Memory B cell (primary cell): ENCODE data around the gene GOLIM4.
"Not testable (repeated sequence)": the region's sequence is repeated elsewhere in the genome, so short reads cannot be mapped to it uniquely, and the experiment has no call there.

Experiments used
- ATAC-seq: fragments of 150-1000 bp; cut with Tn5 transposase; 2 replicates; pipeline ENCODE4 v1.10.0; 2021; ENCODE audit warnings: low read depth, mild to moderate bottlenecking, moderate library complexity
- DNase-seq, 2 donors: peaks; one replicate each; pipeline ENCODE4 v3.0.0; 2022; ENCODE audit warnings: low spot score in 2 of 2
- H3K27ac Mint-ChIP-seq: one replicate; pipeline ENCODE4 v1.8.0; 2022; ENCODE audit warnings: mild to moderate bottlenecking, moderate library complexity, mixed read lengths
- H3K27me3 Mint-ChIP-seq: one replicate; pipeline ENCODE4 v1.8.0; 2022; ENCODE audit warnings: mixed read lengths
- H3K36me3 Mint-ChIP-seq: one replicate; pipeline ENCODE4 v1.8.0; 2022; ENCODE audit warnings: mild to moderate bottlenecking, mixed read lengths
- H3K4me1 Mint-ChIP-seq: one replicate; pipeline ENCODE4 v1.8.0; 2022; ENCODE audit warnings: mixed read lengths
- H3K4me3 Mint-ChIP-seq: one replicate; pipeline ENCODE4 v1.8.0; 2022; ENCODE audit warnings: mild to moderate bottlenecking, moderate library complexity, mixed read lengths
- H3K9me3 Mint-ChIP-seq: one replicate; pipeline ENCODE4 v1.8.0; 2022; ENCODE audit warnings: mixed read lengths

The GOLIM4 gene

DNA sequence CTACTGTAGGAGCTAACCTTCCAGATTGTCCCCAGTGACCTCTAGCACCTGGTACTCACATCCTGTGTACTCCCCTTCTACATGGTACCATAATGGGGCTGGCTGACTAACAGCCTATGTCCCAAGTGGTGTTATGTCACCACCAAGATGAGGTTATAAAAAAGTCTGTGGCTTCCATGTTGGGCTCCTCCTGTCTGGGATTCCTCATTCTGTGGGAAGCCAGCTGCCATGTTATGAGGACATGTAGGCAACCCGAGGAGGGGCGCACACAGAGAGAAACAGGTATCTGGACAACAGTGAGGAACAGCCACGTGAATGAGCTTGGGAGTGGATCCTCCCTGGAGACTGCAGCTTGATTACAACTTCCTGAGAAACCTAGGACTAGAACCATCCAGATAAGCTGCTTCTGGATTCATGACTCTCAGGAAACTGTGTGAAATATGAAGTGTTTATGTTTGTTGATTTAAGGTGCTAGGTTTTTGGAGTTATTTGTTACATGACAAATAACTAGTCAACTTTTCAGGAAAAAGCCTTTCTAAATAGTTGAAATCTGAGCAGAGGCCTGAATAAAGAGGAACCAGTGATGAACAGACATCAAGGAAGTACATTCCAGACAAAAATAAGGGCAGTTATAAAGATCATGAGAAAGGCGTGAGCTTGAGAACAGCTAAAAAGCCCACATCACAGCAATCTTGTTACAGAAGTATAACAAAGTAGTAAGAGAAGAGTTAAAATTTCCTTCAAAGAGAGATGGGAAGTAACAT, 21.7 kb downstream of the GOLIM4 start:
- no peak for ATAC-seq
- DNase-seq = no peak
- Mint-ChIP-seq H3K9me3 (no peaks in the 10 kb centered on the region), H3K4me3 (no peak overlapping the region), H3K4me1 (no peaks in the 10 kb centered on the region), H3K27ac (no peak overlapping the region), H3K27me3 (no peaks in the 10 kb centered on the region), H3K36me3 (no peaks in the 10 kb centered on the region)

DNA sequence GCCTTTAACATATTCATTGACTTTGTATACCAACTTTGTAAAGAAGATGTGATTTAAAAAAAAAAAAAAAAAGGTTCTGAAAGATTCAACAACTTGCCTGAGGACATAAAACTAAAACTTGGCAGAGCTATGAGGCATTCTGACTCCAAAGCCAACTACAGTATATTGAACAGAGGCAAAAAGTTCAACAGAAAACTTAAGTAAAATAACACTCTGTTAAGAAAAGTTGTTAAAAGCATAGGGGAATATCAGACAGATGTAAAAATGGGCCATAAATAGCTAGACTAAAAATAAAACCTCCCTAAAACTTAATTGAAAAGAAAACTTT, 23.4 kb downstream of the GOLIM4 start:
- Mint-ChIP-seq H3K27me3 (no peaks in the 10 kb centered on the region), H3K27ac (no peak overlapping the region), H3K9me3 (no peaks in the 10 kb centered on the region), H3K4me1 (no peaks in the 10 kb centered on the region), H3K36me3 (no peaks in the 10 kb centered on the region), H3K4me3 (no peak overlapping the region)
- ATAC-seq (no peak), DNase-seq (no peak)

DNA sequence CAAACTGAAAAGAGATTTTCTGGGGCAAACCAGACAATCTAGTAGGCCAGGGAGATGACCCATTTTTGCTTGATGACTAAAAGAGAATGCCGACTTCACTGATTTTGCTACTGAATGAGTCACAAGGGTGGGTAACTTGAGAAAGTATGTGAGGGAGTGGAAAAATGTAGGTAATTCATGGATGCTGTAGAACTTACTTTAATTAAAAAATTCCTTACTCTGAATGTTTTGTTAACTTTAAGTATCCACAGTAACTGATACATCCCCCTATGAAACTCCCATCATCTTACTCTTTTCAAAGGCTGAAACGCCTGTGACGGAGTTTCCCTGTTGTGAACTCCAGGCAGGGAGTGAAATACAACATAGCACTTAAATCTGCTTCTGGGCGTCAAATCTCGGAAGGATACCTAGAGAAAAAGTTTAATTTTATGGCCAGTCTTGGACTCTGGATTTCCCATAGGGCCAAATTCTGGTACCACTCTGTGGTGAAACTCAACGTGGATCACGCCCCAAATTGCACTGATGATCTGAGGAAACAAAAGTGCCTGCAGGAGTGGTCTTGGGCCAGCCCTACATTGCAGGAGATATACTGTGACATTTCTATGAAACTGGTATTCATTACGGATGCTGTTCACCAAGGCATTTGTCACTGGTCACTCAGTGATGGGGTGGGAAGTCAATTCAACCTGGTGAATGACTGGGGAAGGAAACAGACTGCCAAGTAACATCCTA, 24.0 kb downstream of the GOLIM4 start:
- peaks cover 2% of the 10 kb centered on the region for H3K4me1 Mint-ChIP-seq
- H3K4me3 Mint-ChIP-seq = no peak overlapping the region
- H3K27me3 Mint-ChIP-seq = no peaks in the 10 kb centered on the region
- DNase-seq (no peak), ATAC-seq (no peak)
- no peaks in the 10 kb centered on the region for H3K9me3 Mint-ChIP-seq
- H3K36me3 Mint-ChIP-seq = no peaks in the 10 kb centered on the region
- no peak overlapping the region for H3K27ac Mint-ChIP-seq

DNA sequence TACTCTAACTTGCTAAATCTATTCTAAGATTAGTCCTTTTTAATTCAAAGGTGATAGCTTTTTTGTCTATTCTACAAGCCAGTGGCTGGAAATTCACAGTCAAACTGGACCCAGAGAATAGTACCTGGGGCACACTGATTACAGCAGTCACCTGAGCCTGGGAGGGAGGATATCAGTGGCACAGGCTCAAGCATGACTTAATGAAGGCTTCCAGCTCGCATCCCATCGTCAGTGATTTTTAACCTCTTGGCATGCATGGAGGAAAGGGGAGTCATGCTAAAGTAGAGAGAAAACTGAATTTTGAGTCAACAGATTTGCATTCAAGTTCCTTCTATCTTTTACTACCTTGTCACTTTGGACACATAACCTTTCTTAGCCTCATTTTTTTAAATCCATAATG, 24.8 kb downstream of the GOLIM4 start:
- H3K9me3 Mint-ChIP-seq = no peaks in the 10 kb centered on the region
- DNase-seq (no peak), ATAC-seq (no peak)
- H3K4me3 Mint-ChIP-seq = no peak overlapping the region
- H3K36me3 Mint-ChIP-seq = no peaks in the 10 kb centered on the region
- peaks cover 4% of the 10 kb centered on the region for H3K4me1 Mint-ChIP-seq
- H3K27ac Mint-ChIP-seq = no peak overlapping the region
- no peaks in the 10 kb centered on the region for H3K27me3 Mint-ChIP-seq

DNA sequence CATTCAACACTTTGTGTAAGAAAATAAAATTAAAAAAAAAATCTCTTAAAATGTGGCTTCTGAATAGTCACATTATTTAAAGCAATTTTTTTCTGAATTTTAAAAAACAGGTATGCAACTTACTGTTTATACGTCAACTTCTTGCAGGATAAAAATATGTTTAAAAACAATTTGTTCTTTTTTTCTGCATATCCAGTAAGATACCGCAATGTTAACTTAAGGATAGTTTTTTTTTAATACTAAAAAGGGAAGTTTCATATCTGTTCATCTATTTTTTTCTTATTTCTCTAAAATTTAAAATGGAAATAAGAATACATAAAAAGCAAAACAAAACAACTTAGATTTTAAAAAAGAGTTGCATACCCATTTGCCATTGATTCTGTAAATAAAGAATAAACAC, 27.4 kb downstream of the GOLIM4 start:
- Mint-ChIP-seq H3K27me3 (no peaks in the 10 kb centered on the region), H3K9me3 (no peaks in the 10 kb centered on the region), H3K4me1 (peaks cover 6% of the 10 kb centered on the region), H3K4me3 (no peak overlapping the region), H3K36me3 (no peaks in the 10 kb centered on the region), H3K27ac (no peak overlapping the region)
- no peak for ATAC-seq
- DNase-seq = no peak

DNA sequence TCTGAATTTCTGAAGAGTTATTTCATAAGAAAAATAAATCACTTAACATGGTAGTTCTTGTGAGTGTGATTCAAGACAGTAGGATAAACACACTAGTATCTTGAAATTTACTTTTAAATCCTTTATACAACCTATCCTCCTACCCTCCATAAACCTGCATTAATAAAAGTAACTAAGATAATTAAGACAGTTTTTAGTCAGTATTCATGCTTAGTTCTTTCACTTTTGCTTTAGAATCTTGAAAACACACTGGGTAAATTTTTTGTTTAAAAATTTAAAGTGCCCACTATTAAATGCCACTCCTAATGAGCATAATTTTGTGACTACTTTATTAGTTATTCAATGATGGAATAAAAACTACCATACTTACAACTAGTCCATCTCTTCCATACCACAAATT, 28.8 kb downstream of the GOLIM4 start:
- Mint-ChIP-seq H3K9me3 (no peaks in the 10 kb centered on the region), H3K4me1 (peaks cover 10% of the 10 kb centered on the region), H3K36me3 (no peaks in the 10 kb centered on the region), H3K4me3 (no peak overlapping the region), H3K27ac (no peak overlapping the region), H3K27me3 (no peaks in the 10 kb centered on the region)
- DNase-seq (no peak), ATAC-seq (no peak)

DNA sequence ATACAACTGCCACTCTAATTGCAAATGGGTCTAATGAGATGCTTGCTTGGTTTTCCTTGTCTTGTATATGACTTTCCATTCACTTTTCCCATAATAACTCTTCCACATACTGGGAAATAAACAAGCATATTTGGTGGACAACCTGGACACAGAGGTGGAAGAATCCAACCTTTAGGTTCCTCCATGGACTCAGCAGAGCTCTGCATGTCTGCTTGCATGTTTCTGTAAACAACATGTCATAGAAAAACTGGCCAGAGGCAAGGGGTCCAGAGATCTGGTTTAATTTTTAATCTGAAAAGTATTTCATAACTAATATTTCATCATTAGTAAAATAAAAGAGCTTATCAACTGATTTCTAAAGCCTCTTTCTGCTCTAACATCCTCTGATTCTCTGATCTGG, 30.2 kb downstream of the GOLIM4 start:
- H3K27ac Mint-ChIP-seq = no peak overlapping the region
- H3K27me3 Mint-ChIP-seq = no peaks in the 10 kb centered on the region
- no peaks in the 10 kb centered on the region for H3K36me3 Mint-ChIP-seq
- DNase-seq = no peak
- H3K4me3 Mint-ChIP-seq = no peak overlapping the region
- peaks cover 16% of the 10 kb centered on the region for H3K4me1 Mint-ChIP-seq
- no peak for ATAC-seq
- no peaks in the 10 kb centered on the region for H3K9me3 Mint-ChIP-seq

DNA sequence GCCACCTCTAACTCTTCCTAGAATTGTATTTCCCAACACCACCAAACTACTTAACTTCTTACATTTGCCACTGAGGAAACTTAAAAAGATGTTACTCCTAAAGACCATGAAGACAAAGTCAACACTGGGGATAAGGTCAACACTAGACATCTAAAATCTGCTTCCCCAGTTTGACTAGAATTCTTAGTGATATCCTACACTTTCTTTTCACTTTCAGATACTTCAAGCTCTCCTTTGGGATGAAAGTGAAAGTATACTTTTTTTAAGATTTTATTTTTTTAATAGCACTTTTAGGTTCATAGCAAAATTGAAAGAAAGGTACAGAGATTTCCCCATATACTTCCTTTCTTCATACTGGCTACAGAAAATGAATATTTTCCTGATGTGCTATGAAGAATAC, 32.6 kb downstream of the GOLIM4 start:
- ATAC-seq (no peak), DNase-seq (no peak)
- Mint-ChIP-seq H3K4me3 (no peak overlapping the region), H3K9me3 (no peaks in the 10 kb centered on the region), H3K27me3 (no peaks in the 10 kb centered on the region), H3K27ac (no peak overlapping the region), H3K36me3 (peaks cover 6% of the 10 kb centered on the region), H3K4me1 (peaks cover 20% of the 10 kb centered on the region)

DNA sequence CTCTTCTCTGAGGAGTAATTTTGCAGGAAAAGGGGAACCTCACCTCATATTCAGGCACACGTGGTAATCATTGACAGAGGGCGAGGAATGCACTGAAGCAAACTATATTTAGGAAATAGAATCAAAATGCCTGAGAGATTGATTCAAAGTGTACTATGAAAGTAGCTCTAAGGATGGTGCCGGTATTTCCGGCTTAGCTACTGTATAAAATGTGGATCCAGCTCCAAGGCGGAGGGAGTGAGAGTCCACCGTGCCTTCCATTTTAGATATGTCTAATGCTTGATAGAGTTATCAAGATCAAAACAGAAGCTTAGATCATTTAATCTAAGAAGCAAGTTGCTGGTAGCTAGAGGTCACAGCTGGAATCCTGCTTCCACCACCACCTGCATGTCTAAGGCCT, 33.0 kb downstream of the GOLIM4 start:
- Mint-ChIP-seq H3K4me1 (peaks cover 20% of the 10 kb centered on the region), H3K4me3 (no peak overlapping the region), H3K9me3 (no peaks in the 10 kb centered on the region), H3K36me3 (peaks cover 6% of the 10 kb centered on the region), H3K27ac (no peak overlapping the region), H3K27me3 (no peaks in the 10 kb centered on the region)
- ATAC-seq (no peak), DNase-seq (no peak)

DNA sequence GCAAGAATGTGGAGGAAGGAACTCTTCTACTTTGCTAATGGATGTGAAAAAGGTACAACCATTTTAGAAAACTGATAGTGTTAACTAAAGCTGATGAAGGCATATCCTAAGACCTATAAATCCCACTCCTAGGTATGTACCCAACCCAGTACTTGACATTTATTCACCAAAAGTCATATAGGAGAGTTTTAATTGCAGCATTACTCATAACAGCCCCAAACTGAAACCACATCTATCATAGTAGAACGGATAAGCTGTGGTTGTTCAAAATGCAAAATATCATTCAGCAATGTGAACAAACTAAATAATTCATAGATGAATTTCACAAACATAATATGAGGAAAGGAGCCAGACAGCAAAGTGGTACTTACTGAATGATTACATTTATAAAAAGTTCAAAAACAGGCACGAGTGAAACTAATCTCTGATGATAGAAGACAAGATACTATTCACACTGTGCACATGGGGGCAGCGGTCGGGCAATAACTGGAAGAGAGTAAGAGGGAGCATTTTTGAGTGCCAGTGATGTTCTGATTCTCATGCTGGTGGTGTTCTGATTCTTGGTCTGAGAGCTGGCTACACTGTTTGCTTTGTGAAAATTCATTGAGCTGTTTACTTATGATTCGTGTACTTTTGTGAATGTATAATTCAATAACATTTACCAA, 34.3 kb downstream of the GOLIM4 start:
- H3K36me3 Mint-ChIP-seq = peaks cover 8% of the 10 kb centered on the region
- H3K27ac Mint-ChIP-seq = no peak overlapping the region
- H3K4me3 Mint-ChIP-seq = peak overlapping the region; percentile 31
- no peaks in the 10 kb centered on the region for H3K27me3 Mint-ChIP-seq
- no peaks in the 10 kb centered on the region for H3K9me3 Mint-ChIP-seq
- DNase-seq = no peak
- H3K4me1 Mint-ChIP-seq = peaks cover 17% of the 10 kb centered on the region
- no peak for ATAC-seq

DNA sequence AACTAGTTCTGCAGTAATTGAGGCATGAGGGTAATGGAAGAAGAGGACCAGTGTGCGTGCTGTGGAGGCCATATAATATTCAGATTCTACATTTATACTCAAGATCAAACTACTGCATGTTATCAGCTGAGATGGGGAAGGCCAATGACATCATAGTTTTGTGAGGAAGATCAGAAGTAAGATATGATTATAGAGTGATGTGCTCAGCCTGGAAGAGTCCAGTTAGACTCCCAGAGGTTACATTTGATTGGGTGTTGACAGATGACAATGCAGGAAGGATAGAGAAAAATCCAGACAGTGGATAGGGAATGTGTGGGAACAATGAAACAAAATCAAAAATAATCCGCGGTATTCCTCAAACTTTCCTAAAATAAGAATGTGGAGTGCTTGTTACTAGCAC, 35.4 kb downstream of the GOLIM4 start:
- ATAC-seq (no peak), DNase-seq (no peak)
- Mint-ChIP-seq H3K4me3 (no peak overlapping the region), H3K9me3 (no peaks in the 10 kb centered on the region), H3K4me1 (peaks cover 14% of the 10 kb centered on the region), H3K27ac (no peak overlapping the region), H3K36me3 (peaks cover 8% of the 10 kb centered on the region), H3K27me3 (no peaks in the 10 kb centered on the region)

DNA sequence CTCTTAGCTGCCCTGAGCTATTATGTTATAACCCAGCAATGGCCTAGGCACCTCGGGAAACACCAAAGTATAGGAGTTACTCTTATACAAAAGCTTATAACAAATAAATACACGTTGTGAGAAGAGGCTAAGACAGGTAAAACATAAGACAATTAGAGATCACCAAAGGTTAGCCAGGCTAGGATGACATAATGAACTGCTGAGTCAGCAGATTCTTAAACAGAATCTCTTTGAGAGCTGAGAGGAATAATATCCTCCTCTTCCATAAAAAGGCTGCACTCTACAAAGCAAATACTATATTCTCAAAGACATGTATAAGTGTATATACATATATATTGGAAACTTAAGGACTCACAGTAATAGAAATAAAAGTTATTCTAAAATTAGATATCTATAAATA, 37.2 kb downstream of the GOLIM4 start:
- H3K27me3 Mint-ChIP-seq = no peaks in the 10 kb centered on the region

DNA sequence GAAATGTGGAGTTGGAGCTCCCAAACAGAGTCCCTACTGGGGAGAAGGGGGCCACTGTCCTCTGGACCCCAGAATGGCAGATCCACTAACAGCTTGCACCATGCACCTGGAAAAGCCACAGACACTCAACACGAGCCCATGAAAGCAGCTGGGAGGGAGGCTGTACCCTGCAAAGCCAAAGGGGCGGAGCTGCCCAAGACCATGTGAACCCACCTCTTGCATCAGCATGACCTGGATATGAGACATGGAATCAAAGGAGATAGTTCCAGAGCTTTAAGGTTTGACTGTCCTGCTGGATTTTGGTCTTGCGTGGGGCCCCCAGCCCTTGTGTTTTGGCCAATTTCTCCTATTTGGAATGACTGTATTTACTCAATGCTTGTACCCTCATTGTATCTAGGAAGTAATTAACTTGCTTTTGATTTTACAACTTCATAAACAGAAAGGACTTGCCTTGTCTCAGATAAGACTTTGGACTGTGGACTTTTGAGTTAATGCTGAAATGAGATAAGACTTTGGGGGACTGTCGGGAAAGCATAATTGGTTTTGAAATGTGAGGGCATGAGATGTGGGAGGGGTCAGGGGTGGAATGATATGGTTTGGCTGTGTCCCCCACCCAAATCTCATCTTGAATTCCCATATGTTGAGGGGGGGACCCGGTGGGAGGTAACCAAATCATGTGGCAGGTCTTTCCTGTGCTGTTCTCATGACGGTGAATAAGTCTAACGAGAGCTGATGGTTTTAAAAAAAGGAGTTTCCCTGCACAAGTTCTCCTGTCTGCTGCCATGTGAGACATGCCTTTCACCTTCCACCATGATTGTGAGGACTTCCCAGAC, 39.1 kb downstream of the GOLIM4 start:
- Mint-ChIP-seq H3K36me3 (peaks cover 12% of the 10 kb centered on the region), H3K4me1 (peaks cover 11% of the 10 kb centered on the region)
- DNase-seq, H3K27me3 Mint-ChIP-seq, ATAC-seq, H3K27ac Mint-ChIP-seq, H3K9me3 Mint-ChIP-seq, H3K4me3 Mint-ChIP-seq: not testable (repeated sequence)

More for the DNA sequence above, 37.2 kb downstream of the GOLIM4 start:
- H3K4me1 Mint-ChIP-seq = peaks cover 14% of the 10 kb centered on the region
- DNase-seq = no peak
- ATAC-seq = no peak
- H3K4me3 Mint-ChIP-seq = no peak overlapping the region
- no peak overlapping the region for H3K27ac Mint-ChIP-seq
- peaks cover 12% of the 10 kb centered on the region for H3K36me3 Mint-ChIP-seq
- H3K9me3 Mint-ChIP-seq = no peaks in the 10 kb centered on the region

DNA sequence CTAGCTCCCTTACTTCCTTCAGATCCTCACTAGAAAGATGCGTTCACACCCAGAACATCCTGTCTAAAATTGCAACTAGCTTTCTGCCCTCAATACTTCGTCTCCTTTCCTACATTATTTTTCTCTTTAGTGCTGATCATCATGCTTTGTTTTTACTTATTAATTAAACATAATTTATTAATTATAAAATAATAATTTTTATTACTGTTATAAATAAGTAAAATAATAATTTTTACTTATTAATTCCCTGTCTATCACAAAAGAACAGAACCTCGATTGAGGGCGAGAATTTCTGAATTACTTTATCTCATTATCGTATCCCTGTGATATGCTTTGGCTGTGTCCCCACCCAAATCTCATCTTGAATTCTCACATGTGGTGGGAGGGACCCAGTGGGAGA, 41.3 kb downstream of the GOLIM4 start:
- Mint-ChIP-seq H3K4me1 (peaks cover 4% of the 10 kb centered on the region), H3K27me3 (no peaks in the 10 kb centered on the region), H3K36me3 (peaks cover 6% of the 10 kb centered on the region), H3K9me3 (no peaks in the 10 kb centered on the region), H3K4me3 (no peak overlapping the region), H3K27ac (no peak overlapping the region)
- ATAC-seq (no peak), DNase-seq (no peak)
